OCI-LY3 (cell line): Measurements from ENCODE around the gene LYSMD4.

Experiments used
- EZH2phosphoT487 ChIP-seq: fragments of 200-600 bp; shearing (Covaris generic); IDR thresholded peaks from 2 replicates; pipeline ENCODE4 v1.6.1; 2018; ENCODE audit warnings: antibody characterized with exemption, mixed run types, low read depth
- TF ChIP-seq, protein P1 (sequence below): fragments of 200-600, 300-600 bp; sonication (generic); IDR thresholded peaks from 2 replicates; pipeline ENCODE4 v1.5.1; 2014; ENCODE audit warnings: antibody characterized with exemption, low read length, low read depth

DNA sequence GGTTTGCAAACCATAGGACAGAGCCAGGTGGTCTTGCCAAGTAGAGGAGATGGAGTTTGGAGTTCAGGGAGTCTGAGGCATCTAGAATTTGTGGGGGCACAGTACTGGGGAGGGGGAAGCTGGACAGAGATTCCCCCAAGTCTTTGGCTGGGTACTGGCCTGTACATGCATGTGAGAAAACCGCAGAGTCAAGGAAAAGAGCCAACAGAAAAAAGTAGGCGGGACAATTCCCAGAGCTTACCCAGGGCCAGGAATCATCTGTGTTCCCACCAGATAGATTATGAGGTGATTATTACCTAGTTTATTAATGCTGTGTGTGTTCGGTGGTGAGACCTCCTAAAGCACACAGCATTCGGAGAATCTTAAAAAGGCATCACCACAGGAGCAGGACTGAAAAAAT is 11.3 kb downstream of the LYSMD4 start:
- TF ChIP-seq, protein P1, sequence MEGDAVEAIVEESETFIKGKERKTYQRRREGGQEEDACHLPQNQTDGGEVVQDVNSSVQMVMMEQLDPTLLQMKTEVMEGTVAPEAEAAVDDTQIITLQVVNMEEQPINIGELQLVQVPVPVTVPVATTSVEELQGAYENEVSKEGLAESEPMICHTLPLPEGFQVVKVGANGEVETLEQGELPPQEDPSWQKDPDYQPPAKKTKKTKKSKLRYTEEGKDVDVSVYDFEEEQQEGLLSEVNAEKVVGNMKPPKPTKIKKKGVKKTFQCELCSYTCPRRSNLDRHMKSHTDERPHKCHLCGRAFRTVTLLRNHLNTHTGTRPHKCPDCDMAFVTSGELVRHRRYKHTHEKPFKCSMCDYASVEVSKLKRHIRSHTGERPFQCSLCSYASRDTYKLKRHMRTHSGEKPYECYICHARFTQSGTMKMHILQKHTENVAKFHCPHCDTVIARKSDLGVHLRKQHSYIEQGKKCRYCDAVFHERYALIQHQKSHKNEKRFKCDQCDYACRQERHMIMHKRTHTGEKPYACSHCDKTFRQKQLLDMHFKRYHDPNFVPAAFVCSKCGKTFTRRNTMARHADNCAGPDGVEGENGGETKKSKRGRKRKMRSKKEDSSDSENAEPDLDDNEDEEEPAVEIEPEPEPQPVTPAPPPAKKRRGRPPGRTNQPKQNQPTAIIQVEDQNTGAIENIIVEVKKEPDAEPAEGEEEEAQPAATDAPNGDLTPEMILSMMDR = no peak
- TF ChIP-seq EZH2phosphoT487 = no peak
